DMS153 treated with DMSO at 0.1 percent for 48 hours (cell line): ENCODE results near the gene CEBPB.
"Not testable (repeated sequence)": the region's sequence is repeated elsewhere in the genome, so short reads cannot be mapped to it uniquely, and the experiment has no call there.

Experiments
- DNase-seq: peaks from one replicate; lab custom pipeline; 2025; ENCODE audit not compliant: unreplicated experiment; lab: John Stamatoyannopoulos, UW

The CEBPB gene

DNA sequence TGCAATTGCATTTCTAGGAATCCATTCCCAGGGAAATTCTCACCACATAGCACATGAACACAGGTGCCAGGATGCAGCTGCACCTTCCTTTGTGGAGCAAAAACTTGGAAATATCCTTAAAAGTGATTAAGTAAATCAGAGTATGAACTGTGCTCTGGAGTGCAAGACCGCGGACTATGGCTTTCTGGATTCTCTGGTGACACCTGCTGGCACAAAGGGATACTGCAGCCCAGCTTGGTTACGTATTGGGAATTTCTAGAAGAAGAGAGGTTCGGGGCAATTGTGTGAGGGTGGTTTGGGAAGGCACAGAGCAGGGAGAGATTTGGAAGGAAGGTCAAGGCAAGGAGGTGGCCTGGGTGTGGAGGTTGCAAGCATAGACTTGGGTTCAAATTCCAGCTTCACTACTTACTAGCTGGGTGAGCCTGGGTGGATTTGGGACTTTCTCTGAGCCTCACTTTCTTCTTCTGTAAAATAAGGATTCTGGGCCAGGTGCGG, 21.3 kb upstream of the CEBPB start:
- no peak for DNase-seq

GRCh38 chr20:50170549-50171220, 19.9 kb upstream of the CEBPB start:
- no peak for DNase-seq

GRCh38 chr20:50172347-50173013, 18.1 kb upstream of the CEBPB start:
- peak; percentile 30 for DNase-seq

GRCh38 chr20:50174456-50174855, 16.2 kb upstream of the CEBPB start:
- DNase-seq = no peak

DNA sequence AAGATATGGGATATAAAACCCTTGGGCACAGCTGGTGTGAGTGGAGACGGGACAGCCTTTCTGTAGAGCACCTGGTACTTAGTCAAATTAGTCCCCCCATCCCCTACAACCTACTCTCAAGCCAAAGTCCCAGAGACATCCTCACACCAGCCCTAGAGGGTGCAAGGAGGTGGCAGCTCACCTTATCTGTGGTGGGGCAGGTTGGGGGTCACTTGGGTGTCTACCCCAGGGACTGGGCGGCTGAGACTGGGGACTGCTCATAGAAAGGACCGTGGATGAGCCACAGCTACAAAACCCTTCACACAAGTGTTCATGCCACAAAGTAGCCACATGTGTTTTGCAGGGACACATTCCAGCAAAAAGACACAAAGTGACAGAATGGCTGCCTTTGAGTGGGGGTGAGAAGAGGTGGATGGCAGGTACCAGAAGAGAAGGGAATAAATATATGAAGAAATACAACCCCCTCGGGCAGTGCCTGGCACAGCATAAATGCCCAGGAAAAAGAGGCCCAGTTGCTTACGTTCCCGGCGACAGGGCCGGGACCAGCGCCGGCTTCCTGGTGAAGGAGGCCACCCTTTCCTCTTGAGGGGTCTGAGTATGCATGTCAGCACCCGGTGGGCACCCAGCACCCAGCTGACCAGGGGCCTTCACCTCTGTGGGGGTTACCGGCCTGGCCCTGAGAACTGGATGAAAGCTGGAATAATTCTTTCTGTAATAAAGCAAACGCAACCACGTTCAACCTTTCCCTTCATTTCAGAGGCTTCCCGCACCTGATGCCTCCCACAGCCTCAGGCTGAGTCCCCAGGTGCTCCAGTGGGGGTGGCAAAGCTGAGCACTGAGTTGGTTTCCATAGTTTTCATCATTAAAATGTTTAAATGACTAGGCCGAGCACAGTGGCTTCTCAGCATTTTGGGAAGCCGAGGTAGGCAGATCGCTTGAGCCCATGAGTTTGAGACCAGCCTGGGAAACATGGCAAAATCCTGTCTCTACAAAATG, 14.4 kb upstream of the CEBPB start:
- DNase-seq = no peak

DNA sequence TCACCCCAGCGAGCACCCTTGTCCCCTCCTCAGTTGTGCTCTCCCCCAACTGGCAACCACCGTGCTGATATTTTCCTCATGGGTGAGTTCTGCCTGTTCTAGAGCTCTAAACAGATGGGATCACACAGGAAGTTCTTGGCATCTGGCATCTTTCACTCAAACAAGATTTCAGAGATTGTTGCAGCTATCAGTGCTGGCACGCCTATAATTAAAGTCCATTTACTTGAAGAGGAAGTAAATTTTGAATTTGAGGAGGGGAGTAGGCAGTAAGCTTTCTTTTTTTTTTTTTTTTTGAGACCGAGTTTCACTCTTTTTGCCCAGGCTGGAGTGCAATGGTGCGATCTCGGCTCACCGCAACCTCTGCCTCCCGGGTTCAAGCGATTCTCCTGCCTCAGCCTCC, 12.0 kb upstream of the CEBPB start:
- DNase-seq = not testable (repeated sequence)

GRCh38 chr20:50181344-50181743, 9.3 kb upstream of the CEBPB start:
- no peak for DNase-seq

DNA sequence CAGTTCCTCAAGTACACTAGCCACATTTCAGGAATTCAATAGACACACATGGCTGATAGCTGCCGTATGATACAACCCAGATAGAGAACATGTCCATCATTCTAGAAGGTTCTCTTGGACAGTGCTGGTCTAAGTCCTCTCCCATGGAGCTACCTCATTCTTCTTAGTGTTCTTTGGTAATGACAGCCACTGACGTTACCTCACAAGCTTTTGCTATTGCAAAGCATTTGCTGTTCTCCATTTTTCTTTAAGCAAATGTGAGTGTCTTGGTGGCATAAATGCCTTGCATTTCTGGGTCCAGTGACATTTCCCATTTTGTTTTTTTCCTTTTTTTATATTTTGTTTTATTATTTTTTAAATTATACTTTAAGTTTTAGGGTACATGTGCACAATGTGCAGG, 8.3 kb upstream of the CEBPB start:
- no peak for DNase-seq

GRCh38 chr20:50185426-50185825, 5.2 kb upstream of the CEBPB start:
- no peak for DNase-seq

DNA sequence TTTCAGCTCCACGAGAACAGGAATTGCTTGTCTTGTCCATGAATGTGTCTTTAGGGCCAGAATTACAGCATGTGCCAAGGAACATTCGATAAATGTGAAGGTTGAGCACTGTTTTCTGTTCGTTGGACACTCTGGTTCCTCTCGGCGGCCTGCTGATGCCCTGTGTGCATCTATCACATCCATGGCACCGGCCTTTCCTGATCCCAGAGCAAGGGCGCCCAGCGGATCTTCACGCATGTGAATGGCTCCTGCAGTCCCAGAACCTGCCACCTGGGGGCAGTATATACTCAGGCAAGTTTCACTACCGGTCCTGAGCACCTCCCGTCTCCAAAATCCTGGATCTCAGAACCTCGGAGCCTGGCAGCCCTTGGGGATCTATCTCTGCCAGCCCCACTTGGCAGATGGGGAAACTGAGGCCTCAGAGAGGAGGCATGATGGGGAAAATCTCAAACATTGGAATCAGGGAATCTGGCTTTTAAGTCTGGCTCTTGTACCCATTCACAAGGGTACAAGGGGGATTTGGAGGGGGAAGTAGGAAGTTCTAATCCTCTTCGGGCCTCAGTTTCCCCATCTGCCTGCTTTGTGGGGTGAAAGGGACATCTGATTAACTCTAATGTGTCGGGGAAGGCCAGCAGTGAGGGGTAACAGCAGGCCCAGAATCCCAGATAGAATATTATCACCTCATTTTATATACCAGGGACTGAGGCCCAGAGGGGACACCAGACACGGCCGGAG, 4.3 kb upstream of the CEBPB start:
- peak; percentile 62 for DNase-seq

DNA sequence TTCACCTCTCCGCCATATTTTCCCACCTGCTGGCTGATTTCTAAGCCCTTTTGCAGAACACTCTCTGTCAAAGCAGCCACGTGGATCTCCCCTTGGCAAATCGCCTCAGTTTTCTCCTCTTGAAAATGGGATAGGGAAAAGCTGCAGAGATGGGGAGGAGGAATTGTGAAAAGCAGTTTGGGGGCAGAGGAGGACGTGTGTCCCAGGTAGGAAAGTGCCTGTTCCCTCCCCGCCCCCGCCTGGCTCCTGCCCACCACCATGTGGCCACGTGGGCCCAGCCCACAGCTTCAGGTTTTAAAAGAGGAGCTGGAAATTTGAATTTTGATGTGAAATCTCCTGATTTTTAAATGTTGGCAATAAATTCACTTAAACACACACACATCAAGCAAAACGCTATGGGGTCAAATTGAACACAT, 3.6 kb upstream of the CEBPB start:
- no peak for DNase-seq

- no peak for DNase-seq
Measured at GRCh38 chr20:50187403-50188051, 3.1 kb upstream of the CEBPB start.

DNA sequence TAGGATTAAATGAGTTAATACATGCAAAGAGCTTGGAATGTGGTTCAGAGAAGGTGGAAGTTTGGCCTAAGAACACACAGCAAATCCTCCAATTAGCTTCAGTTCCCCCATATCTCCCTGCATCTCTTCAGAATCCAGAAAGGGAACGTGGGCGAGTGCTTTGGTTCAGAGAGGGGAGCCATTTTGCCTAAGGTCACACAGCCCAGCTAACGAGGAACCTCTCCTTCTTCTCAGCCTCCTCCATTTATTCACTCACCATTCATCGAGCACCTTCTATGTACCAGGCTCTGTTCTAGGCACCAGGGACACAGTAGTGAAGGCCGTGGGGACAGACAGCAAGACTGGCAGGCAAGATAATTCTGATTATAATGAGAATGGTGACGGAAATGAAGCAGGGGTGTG, 2.3 kb upstream of the CEBPB start:
- no peak for DNase-seq

GRCh38 chr20:50188879-50189680, 1.6 kb upstream of the CEBPB start:
- DNase-seq = no peak

- DNase-seq = no peak
Measured at GRCh38 chr20:50189681-50190250, 864 bp upstream of the CEBPB start.

- DNase-seq = peak; percentile 29
Measured at GRCh38 chr20:50191065-50191543, 474 bp downstream of the CEBPB start.

GRCh38 chr20:50191544-50192363, 1.1 kb downstream of the CEBPB start:
- DNase-seq = peak; percentile 12
